CD4-positive, alpha-beta T cell treated with Interleukin-1 beta for 1 hour (primary cell): ENCODE results near the gene GPR17.
A peak's percentile ranks its signal among the peaks of the same experiment; 100 is the strongest.

ENCODE experiments used
- DNase-seq, 2 donors: peaks; one replicate each; pipeline ENCODE4 v3.0.0-alpha.2; 2020 to 2022

GPR17 gene

DNA sequence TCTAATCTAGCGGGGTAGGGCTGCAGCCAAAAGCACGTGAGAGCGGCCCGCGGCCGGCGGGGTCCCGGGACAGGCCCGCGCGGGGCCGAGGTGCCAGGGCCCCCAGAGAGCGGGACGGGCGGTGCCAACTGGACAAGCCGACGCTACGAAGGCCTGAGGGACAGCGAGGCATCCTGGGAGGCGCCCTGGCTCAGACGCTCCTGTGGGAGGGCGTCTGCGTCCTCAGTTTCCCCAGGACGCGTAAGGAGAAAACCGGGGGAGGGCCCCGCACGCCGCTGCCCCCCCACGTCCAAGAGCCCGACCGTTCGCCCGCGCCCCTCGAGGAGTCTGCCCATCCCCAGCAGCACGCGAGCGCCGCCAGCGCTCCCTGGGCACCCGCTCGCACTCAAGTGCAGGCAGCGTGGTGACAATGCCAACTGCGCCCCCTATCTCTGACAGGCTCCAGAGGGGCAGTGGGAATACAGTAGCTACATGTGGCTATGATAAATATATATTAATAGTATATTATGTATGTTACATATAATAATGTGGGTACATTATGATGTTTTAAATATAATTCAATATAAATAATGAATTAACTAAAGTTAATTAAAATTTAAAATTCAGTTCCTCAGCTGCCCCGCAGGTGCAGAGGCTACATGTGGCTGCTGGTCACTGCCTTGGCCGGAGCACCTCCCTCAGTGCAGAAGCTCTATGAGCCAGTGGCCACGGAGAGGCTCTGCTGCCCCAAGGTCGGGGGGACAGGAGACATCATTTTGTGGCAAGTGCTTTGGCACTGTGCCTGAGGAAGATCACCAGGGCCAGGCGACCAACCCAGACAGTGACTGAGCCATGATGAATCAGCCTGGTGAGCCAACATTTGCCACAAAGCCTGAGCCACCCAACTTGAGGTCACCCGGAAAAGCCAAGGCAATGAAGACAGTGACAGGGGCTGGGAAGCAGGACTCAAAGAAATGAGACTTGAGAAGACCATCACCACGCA, 49.8 kb downstream of the GPR17 start:
- peak in 1 of 2 donors; percentile 59 for DNase-seq

DNA sequence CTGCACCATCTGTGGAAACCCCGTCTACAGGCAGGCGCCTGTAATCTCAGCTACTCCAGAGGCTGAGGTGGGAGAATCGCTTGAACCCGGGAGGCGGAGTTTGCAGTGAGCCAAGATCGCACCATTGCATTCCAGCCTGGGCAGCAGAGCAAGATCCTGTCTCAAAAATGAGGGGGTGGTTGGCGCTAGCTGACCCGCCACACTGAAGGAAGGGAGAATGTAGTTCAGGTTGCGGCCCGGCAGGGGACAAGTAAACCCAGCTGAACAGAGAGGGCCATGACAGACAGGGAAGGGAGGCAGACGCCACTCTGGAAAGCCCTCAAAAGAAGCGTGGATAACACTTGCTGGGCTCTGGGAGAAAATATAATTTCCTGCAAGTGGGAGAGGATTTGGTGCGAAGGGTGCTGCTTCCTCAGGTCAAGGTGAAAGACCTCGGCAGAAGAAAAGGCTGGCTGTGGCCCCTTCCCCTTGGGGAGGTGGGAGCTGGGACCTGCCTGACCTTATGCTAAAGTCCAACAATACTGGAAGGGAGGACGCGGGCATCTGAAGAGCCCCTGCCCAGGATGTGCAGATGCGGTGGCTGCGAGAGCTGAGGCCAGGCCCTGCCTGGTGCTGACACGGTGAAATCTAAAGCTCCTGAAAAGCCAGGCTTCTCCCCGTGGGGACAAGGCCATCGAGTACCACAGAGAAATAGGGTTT, 51.7 kb downstream of the GPR17 start:
- DNase-seq: no peak

GRCh38 chr2:127698553-127699355, 52.8 kb downstream of the GPR17 start:
- no peak for DNase-seq

- DNase-seq: peak; percentile 38 to 87
Measured at GRCh38 chr2:127700527-127701192, 54.7 kb downstream of the GPR17 start.

DNA sequence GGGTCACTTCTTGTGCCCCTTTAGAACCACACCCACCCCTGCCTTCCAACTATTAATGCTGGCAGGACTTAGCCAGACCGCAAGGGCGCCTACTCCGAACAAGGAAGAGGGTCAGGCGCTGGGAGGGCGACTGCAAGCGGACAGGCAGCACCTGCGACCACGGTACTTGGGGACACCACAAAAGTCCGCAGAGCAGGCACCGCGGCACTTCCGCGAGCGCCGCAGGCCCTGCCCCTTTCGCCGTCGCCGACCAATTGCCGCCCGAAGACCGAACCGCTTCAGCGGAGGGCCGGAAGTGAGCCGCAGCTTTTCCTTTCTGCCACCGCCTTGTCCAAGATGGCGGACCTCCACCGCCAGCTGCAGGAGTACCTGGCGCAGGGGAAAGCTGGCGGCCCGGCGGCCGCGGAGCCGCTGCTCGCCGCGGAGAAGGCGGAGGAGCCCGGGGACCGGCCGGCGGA, 55.3 kb downstream of the GPR17 start, which contains the start of gene SFT2D3:
TSS of gene SFT2D3 (plus strand) at position 305 of the 458 bp plus-strand sequence. CDS start at position 337, 32 bp downstream.
- peak; percentile 90 to 92 for DNase-seq

- DNase-seq: peak; percentile 82 to 85
Measured at GRCh38 chr2:127701651-127702394, 55.9 kb downstream of the GPR17 start.
